HEK293T (cell line): ENCODE results near the gene FIS1.

Experiments used
- CTCF ChIA-PET: fragments of 350-600 bp; formaldehyde crosslinking; extraction: SDS; loops from one replicate; lab custom pipeline; 2021; ENCODE audit warnings: antibody characterized with exemption, inconsistent platforms; lab: Yijun Ruan, JAX
- POLR2A ChIA-PET: fragments of 350-600 bp; formaldehyde crosslinking; extraction: SDS; loops from one replicate; lab custom pipeline; 2020; ENCODE audit warnings: antibody characterized with exemption, inconsistent platforms; lab: Yijun Ruan, JAX
- DNase-seq: peaks from one replicate; pipeline ENCODE4 v3.0.0; 2012; ENCODE audit warnings: mixed read lengths; ENCODE audit errors: extremely low spot score
- ARNT ChIP-seq: fragments of 450-650 bp; IDR thresholded peaks from 2 replicates; pipeline ENCODE4 v1.6.1; 2017; ENCODE audit warnings: mild to moderate bottlenecking
- BHLHE40 ChIP-seq: fragments of 450-650 bp; IDR thresholded peaks from 2 replicates; pipeline ENCODE4 v1.6.1; 2016; ENCODE audit warnings: mild to moderate bottlenecking, moderate library complexity, borderline replicate concordance
- CTBP1 ChIP-seq: fragments of 450-650 bp; IDR thresholded peaks from 2 replicates; pipeline ENCODE4 v1.6.1; 2016; ENCODE audit warnings: borderline replicate concordance
- ELF4 ChIP-seq: fragments of 450-650 bp; IDR thresholded peaks from 2 replicates; pipeline ENCODE4 v1.6.1; 2017; ENCODE audit warnings: antibody characterized with exemption
- FOXA1 ChIP-seq: fragments of 450-650 bp; IDR thresholded peaks from 2 replicates; pipeline ENCODE4 v1.6.1; 2016; ENCODE audit warnings: mild to moderate bottlenecking
- FOXK2 ChIP-seq: fragments of 450-650 bp; IDR thresholded peaks from 2 replicates; pipeline ENCODE4 v1.6.1; 2016; ENCODE audit warnings: mild to moderate bottlenecking
- FOXM1 ChIP-seq: fragments of 450-650 bp; IDR thresholded peaks from 2 replicates; pipeline ENCODE4 v1.6.1; 2017; ENCODE audit warnings: mild to moderate bottlenecking, borderline replicate concordance
- HDGF ChIP-seq: fragments of 450-650 bp; IDR thresholded peaks from 2 replicates; pipeline ENCODE4 v1.6.1; 2017; ENCODE audit warnings: antibody characterized with exemption, borderline replicate concordance
- L3MBTL2 ChIP-seq: fragments of 450-650 bp; conservative IDR thresholded peaks from 2 replicates; pipeline ENCODE4 v1.6.1; 2016; ENCODE audit warnings: mild to moderate bottlenecking
- LEF1 ChIP-seq: fragments of 450-650 bp; IDR thresholded peaks from 2 replicates; pipeline ENCODE4 v1.6.1; 2017; ENCODE audit warnings: mild to moderate bottlenecking, borderline replicate concordance
- NFRKB ChIP-seq: fragments of 450-650 bp; IDR thresholded peaks from 2 replicates; pipeline ENCODE4 v1.6.1; 2016; ENCODE audit warnings: mild to moderate bottlenecking, moderate library complexity
- SP1 ChIP-seq: fragments of 450-650 bp; IDR thresholded peaks from 2 replicates; pipeline ENCODE4 v1.6.1; 2017
- SUZ12 ChIP-seq: fragments of 450-650 bp; IDR thresholded peaks from 2 replicates; pipeline ENCODE4 v1.6.1; 2016; ENCODE audit warnings: mild to moderate bottlenecking
- TARDBP ChIP-seq: fragments of 450-650 bp; IDR thresholded peaks from 2 replicates; pipeline ENCODE4 v1.6.1; 2016
- ZNF384 ChIP-seq: fragments of 450-650 bp; IDR thresholded peaks from 2 replicates; pipeline ENCODE4 v1.6.1; 2016
- TF ChIP-seq, protein P1 (sequence below): fragments of 450-650 bp; IDR thresholded peaks from 2 replicates; pipeline ENCODE4 v1.6.1; 2016

Gene FIS1

GRCh38 chr7:101233907-101234547 lies 10.9 kb downstream of the FIS1 start:
- DNase-seq: no peak
- POLR2A ChIA-PET: no interaction called here
- TF ChIP-seq LEF1 (no peak), HDGF (no peak), CTBP1 (no peak), L3MBTL2 (no peak), FOXM1 (no peak), NFRKB (no peak)
- CTCF ChIA-PET: no interaction called here

DNA sequence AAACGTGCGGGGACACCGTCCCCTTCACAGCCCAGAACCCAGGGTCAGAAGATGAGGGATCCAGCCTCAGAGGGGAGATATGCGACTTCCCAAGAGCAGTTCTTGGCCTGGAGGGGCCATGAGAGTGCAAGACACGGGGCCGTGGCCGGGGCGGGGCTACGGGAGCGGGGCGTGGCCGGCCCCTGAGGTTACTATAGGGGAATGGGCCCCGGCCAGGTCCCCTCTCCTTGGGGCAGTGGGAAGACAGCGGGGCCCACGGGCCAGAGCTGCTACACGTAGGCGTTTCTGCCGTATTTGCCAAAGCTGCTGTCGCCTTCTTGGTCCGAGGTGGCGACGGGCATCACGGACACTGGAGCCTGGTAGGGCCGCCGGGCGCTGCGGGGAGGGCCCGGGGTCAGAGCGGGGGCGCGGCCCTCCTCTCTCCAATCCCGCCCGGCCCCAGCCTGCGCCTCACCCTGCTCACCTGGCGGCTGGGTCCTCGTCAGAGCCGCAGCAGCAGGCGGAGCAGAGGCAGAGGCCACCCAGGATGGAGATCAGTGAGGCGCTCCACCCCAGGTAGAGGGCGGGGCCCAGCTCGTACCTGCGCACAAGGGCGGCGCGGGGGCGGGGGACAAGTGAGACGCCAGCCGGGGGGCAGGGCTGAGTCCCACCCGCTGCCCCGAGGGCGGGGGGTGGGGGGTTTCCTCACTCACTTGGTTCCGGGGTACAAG lies 12.6 kb downstream of the FIS1 start:
- CTCF ChIA-PET: no interaction called here
- POLR2A ChIA-PET: interaction anchor here (1.0 kb wide), 1 partner anchor 12 kb away, joined by 3 read pairs; no protein-coding TSS in a partner anchor
- TF ChIP-seq L3MBTL2 (no peak), LEF1 (no peak), FOXM1 (no peak), TARDBP (no peak), FOXA1 (no peak), BHLHE40 (no peak), ZNF384 (no peak), HDGF (no peak), FOXK2 (no peak), CTBP1 (no peak), SP1 (no peak)
- TF ChIP-seq, protein P1, sequence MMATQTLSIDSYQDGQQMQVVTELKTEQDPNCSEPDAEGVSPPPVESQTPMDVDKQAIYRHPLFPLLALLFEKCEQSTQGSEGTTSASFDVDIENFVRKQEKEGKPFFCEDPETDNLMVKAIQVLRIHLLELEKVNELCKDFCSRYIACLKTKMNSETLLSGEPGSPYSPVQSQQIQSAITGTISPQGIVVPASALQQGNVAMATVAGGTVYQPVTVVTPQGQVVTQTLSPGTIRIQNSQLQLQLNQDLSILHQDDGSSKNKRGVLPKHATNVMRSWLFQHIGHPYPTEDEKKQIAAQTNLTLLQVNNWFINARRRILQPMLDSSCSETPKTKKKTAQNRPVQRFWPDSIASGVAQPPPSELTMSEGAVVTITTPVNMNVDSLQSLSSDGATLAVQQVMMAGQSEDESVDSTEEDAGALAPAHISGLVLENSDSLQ: no peak
- DNase-seq: no peak

DNA sequence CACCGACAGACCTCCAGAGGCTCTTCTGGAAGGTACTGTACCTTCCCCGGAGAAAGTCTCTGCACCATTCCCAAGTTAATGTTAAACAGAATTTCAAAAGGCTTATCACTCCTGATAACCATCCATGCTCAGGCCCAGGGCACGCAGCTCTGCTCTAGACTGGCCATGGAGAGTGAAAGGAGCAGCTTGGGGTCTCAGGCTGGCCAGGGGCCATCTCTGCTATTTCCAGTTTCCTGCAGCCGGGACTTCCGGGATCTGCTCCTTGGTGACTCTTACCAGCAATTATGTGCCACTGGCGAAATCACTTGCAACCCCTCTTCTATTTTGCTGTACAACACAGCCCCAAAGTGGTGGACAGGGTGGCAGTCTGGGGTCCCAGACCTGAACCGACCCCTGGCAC lies 13.2 kb downstream of the FIS1 start:
- TF ChIP-seq FOXK2: no peak
- no peak for TF ChIP-seq L3MBTL2
- no peak for TF ChIP-seq FOXA1
- CTCF ChIA-PET: no interaction called here
- POLR2A ChIA-PET: interaction anchor here (1.0 kb wide), 2 partner anchors 13 to 51 kb away, joined by 3 read pairs; no protein-coding TSS in a partner anchor
- no peak for DNase-seq

DNA sequence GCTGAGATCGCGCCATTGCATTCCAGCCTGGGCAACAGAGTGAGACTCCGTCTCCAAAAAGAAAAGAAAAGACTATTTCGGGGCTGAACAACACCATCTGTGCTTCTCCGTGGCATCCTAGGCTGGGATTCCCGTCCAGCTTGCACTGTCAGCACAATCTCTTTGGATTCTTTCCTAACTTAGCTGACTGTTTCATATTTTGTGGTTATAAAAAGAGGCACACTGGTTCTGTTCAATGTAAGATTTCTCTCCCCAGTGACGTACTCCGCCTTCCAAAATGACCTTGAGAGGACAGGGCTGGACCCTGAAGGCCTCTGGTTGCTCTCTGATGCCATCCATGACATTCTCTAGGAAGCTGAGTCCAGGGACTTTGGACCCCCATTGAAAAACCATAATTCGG lies 18.2 kb downstream of the FIS1 start:
- ChIA-PET POLR2A (interaction anchor here (3.5 kb wide), 1 partner anchor 9 kb away, joined by 12 read pairs; the partner anchor contains the start of genes PLOD3 and ZNHIT1), CTCF (no interaction called here)
- no peak for DNase-seq
- TF ChIP-seq BHLHE40: no peak
- no peak for TF ChIP-seq ZNF384
- TF ChIP-seq FOXA1: no peak

DNA sequence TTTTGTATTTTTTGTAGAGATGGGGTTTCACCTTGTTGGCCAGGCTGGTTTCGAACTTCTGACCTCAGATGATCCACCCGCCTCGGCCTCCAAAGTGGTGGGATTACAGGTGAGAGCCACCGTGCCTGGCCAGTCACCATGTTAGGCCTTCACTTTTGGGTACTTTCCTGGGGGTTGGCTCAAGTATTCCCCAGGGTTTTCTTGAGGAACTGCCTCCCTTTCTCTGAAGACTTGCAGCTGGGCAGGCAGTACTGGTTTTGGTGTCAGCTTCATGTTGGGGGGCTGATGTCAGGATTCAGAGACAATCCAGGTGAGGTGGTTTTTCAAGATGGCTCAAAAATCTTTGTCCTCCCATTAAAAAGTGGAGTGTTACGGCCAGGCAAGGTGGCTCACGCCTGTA lies 19.2 kb downstream of the FIS1 start:
- no peak for DNase-seq
- CTCF ChIA-PET: interaction anchor here (0.6 kb wide), 1 partner anchor 20 kb away, joined by 3 read pairs; no protein-coding TSS in a partner anchor
- POLR2A ChIA-PET: interaction anchor here (3.5 kb wide), 1 partner anchor 8 kb away, joined by 12 read pairs; the partner anchor contains the start of genes PLOD3 and ZNHIT1
- TF ChIP-seq, protein P1: no peak
- TF ChIP-seq SUZ12: no peak
- no peak for TF ChIP-seq HDGF
- no peak for TF ChIP-seq LEF1
- no peak for TF ChIP-seq L3MBTL2
- no peak for TF ChIP-seq ARNT
- TF ChIP-seq NFRKB: no peak
- TF ChIP-seq TARDBP: no peak
- TF ChIP-seq FOXK2: no peak
- TF ChIP-seq BHLHE40: no peak
- TF ChIP-seq FOXA1: no peak
- TF ChIP-seq ELF4: no peak
- no peak for TF ChIP-seq FOXM1
- TF ChIP-seq ZNF384: no peak
- no peak for TF ChIP-seq CTBP1
- no peak for TF ChIP-seq SP1

DNA sequence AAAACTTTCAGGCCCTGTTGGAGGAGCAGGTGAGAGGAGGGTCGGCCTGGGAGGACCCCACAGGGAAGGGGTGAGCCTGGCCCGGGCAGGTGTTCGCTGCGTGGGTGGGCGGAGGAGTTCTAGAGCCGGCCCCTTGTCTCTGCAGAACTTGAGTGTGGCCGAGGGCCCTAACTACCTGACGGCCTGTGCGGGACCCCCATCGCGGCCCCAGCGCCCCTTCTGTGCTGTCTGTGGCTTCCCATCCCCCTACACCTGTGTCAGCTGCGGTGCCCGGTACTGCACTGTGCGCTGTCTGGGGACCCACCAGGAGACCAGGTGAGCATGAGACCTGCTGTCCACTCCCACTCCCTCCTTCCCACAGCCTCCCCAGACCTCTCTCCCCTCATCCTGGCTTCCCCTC lies 21.4 kb downstream of the FIS1 start:
- TF ChIP-seq LEF1: no peak
- no peak for TF ChIP-seq L3MBTL2
- no peak for TF ChIP-seq ELF4
- no peak for TF ChIP-seq BHLHE40
- TF ChIP-seq FOXK2: no peak
- no peak for TF ChIP-seq NFRKB
- no peak for TF ChIP-seq FOXM1
- TF ChIP-seq HDGF: no peak
- TF ChIP-seq TARDBP: no peak
- no peak for TF ChIP-seq FOXA1
- no peak for TF ChIP-seq CTBP1
- no peak for TF ChIP-seq ARNT
- TF ChIP-seq SP1: no peak
- TF ChIP-seq ZNF384: no peak
- TF ChIP-seq SUZ12: no peak
- TF ChIP-seq, protein P1: no peak
- ChIA-PET CTCF (no interaction called here), POLR2A (no interaction called here)

More for the DNA sequence above, 21.4 kb downstream of the FIS1 start:
- DNase-seq: no peak
